ENCODE results near the gene FAM193B.

The FAM193B gene

DNA sequence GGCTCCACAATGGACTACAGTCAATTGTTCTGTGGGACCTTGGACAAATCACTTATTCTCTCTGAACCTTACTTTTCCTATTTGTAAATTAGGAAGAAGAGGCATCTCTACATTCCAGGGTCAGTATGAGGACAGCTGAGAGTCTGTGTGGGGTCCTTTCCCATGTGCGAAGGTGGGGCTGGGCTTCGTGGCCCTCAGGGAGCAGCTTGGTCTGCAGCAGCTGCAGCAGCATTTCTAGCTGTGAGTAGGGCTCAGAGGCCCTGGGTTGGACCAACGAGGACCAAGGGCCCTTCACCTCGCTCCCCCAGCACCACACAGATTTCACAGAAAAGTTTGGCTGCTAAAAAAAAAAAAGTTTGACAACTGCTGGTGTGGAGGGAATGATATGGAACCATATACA, 28.2 kb downstream of the FAM193B start:
- H3K4me1 ChIP-seq (ENCODE audit: insufficient read depth, low read length), result no peaks in the 10 kb centered on the region
- no peak overlapping the region for H3K4me3 ChIP-seq (ENCODE audit: low read length)
- WGBS, result 97% methylated on average over 3 of the region's 4 CpGs
- peaks cover 91% of the 10 kb centered on the region for H3K36me3 ChIP-seq (ENCODE audit: insufficient read depth, low read length)
- H3K9me3 ChIP-seq (ENCODE audit: insufficient read depth, low read depth, low read length), result no peaks in the 10 kb centered on the region
- no peak overlapping the region for H3K9ac ChIP-seq (ENCODE audit: low read depth, low read length)
- no peaks in the 10 kb centered on the region for H3K27me3 ChIP-seq (ENCODE audit: insufficient read depth, low read length)
- H3K27ac ChIP-seq (ENCODE audit: low read depth, low read length), result no peak overlapping the region

- no peak overlapping the region for H3K9ac ChIP-seq (ENCODE audit: low read depth, low read length)
- H3K27ac ChIP-seq (ENCODE audit: low read depth, low read length), result no peak overlapping the region
- no peaks in the 10 kb centered on the region for H3K9me3 ChIP-seq (ENCODE audit: insufficient read depth, low read depth, low read length)
- H3K4me3 ChIP-seq (ENCODE audit: low read length), result no peak overlapping the region
- H3K36me3 ChIP-seq (ENCODE audit: insufficient read depth, low read length), result peaks cover 91% of the 10 kb centered on the region
- WGBS, result 96% methylated on average over 10 of the region's 10 CpGs
- no peaks in the 10 kb centered on the region for H3K4me1 ChIP-seq (ENCODE audit: insufficient read depth, low read length)
- H3K27me3 ChIP-seq (ENCODE audit: insufficient read depth, low read length), result no peaks in the 10 kb centered on the region
Measured at GRCh38 chr5:177524941-177525655, 29.3 kb downstream of the FAM193B start.

DNA sequence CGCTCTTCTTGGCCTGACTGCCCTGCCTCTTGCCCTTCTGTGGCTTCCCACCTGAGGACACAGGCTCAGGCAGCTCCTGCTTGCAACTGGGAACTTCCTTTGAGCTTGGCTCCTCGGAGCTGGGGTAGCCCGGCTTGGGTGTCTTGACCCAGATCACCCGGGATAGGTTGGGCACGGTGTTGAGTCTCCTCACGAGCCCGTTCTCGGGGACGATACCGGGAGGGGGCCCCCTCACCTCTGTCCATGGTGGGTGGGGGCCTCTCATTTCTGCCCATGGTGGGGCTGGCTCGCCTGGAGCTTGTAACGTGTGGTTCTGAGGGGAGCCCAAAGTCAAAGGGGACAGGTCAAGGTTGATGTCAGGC, 29.8 kb downstream of the FAM193B start:
- Histone ChIP-seq H3K36me3 (ENCODE audit: insufficient read depth, low read length) (peaks cover 91% of the 10 kb centered on the region), H3K27ac (ENCODE audit: low read depth, low read length) (no peak overlapping the region), H3K27me3 (ENCODE audit: insufficient read depth, low read length) (no peaks in the 10 kb centered on the region), H3K4me1 (ENCODE audit: insufficient read depth, low read length) (no peaks in the 10 kb centered on the region), H3K4me3 (ENCODE audit: low read length) (no peak overlapping the region), H3K9me3 (ENCODE audit: insufficient read depth, low read depth, low read length) (no peaks in the 10 kb centered on the region), H3K9ac (ENCODE audit: low read depth, low read length) (no peak overlapping the region)
- WGBS, result 96% methylated on average over 12 of the region's 12 CpGs

GRCh38 chr5:177523711-177524538, 30.4 kb downstream of the FAM193B start:
- H3K27me3 ChIP-seq (ENCODE audit: insufficient read depth, low read length), result no peaks in the 10 kb centered on the region
- 97% methylated on average over 19 of the region's 19 CpGs for WGBS
- H3K4me1 ChIP-seq (ENCODE audit: insufficient read depth, low read length), result no peaks in the 10 kb centered on the region
- no peaks in the 10 kb centered on the region for H3K9me3 ChIP-seq (ENCODE audit: insufficient read depth, low read depth, low read length)
- H3K4me3 ChIP-seq (ENCODE audit: low read length), result no peak overlapping the region
- no peak overlapping the region for H3K27ac ChIP-seq (ENCODE audit: low read depth, low read length)
- peaks cover 91% of the 10 kb centered on the region for H3K36me3 ChIP-seq (ENCODE audit: insufficient read depth, low read length)
- H3K9ac ChIP-seq (ENCODE audit: low read depth, low read length), result no peak overlapping the region

DNA sequence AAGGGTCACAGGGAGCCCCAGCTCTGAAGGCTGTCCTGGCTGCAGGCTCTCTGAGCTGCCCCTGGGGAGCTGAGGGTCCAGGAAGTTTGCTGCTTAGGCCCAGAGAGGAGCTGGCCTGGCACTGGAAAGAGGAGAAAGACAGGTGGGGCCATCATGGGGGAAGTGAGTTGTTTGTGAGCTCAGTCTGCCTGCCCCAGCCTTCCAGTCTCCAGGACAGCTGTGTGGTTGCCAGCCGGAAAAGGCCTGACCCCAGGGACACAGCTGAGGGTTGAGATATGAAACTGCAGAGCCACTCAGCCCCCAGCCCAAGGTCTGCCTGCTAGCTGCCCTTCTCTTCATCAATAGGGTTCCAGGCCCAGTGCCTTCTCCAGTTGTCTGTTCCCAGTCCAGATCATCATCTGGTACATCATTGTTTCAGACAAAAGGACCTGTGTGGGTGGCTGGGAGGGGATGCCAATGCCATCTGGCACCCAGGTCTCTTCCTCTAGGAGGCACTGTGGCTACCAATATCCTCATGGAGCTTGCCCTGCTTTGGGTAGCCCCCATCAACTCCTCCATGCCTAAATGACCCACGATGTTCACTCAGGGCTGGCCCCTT, 33.3 kb downstream of the FAM193B start:
- H3K36me3 ChIP-seq (ENCODE audit: insufficient read depth, low read length), result peaks cover 63% of the 10 kb centered on the region
- no peak overlapping the region for H3K9ac ChIP-seq (ENCODE audit: low read depth, low read length)
- no peak overlapping the region for H3K4me3 ChIP-seq (ENCODE audit: low read length)
- no peaks in the 10 kb centered on the region for H3K9me3 ChIP-seq (ENCODE audit: insufficient read depth, low read depth, low read length)
- H3K4me1 ChIP-seq (ENCODE audit: insufficient read depth, low read length), result peaks cover under 1% of the 10 kb centered on the region; the same call in 1 of the 2 replicates
- 84% methylated on average over 2 of the region's 2 CpGs for WGBS
- no peak overlapping the region for H3K27ac ChIP-seq (ENCODE audit: low read depth, low read length)
- no peaks in the 10 kb centered on the region for H3K27me3 ChIP-seq (ENCODE audit: insufficient read depth, low read length)

DNA sequence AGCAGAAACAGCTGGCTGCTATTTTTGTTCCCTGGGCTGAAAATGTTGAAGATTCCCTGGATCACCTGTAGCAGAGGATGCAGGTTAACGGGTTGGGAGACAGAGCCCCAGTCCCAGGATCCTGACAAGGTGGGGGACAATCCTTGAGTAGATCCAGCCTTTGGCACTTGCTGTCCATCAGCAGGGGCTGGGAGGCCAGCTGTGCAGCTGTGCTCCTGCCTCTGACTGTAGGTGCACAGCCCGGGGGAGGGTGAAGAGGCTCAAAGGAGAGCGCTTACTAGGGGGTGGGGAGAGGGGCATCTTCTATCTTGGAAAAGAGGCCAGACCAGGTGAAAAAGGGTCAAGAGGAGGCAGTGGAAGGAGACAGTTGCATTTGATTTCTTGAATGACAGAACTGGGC, 34.1 kb downstream of the FAM193B start:
- Histone ChIP-seq H3K4me1 (ENCODE audit: insufficient read depth, low read length) (peaks cover 3% of the 10 kb centered on the region; the same call in 1 of the 2 replicates), H3K4me3 (ENCODE audit: low read length) (no peak overlapping the region), H3K27ac (ENCODE audit: low read depth, low read length) (no peak overlapping the region), H3K9me3 (ENCODE audit: insufficient read depth, low read depth, low read length) (no peaks in the 10 kb centered on the region), H3K36me3 (ENCODE audit: insufficient read depth, low read length) (peaks cover 63% of the 10 kb centered on the region), H3K27me3 (ENCODE audit: insufficient read depth, low read length) (no peaks in the 10 kb centered on the region), H3K9ac (ENCODE audit: low read depth, low read length) (no peak overlapping the region)
- 93% methylated on average over 3 of the region's 3 CpGs for WGBS

DNA sequence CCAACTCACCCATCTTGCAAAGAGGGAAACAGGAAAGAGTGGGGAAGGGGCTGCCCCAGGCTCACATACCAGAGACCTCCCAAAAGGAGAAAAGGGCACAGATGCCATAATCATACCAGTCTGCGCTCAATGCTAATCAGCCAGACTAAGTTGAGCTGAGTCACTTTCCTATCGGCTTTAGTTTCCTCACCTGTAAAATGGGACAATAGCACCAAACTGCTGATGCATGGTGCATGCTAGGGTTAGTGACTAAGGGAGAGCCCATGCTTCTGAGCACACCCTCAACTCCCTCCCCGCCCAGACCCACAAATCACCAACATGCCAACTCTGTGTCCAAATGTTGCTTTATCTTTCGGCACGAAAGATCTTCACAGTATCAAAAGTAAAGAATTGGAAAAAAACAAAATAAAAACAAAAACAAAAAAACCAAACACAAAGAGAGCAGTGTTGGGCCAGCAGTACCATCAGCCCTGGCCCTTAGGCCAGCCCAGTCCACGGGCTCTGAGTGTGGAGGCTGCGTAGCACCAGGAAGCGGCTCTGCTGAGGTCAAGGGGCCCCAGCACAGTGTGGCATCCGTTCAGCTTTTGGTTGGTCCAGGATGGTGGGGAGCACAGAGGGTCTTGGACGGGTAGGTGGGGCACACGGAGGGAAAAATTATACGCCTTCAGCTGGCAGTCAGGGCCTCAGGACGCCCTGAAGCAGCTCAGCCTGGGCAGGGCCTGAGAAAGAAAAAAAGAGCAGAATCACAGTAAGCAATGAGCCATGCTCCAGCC, 34.7 kb downstream of the FAM193B start:
- no peak overlapping the region for H3K9ac ChIP-seq (ENCODE audit: low read depth, low read length)
- H3K36me3 ChIP-seq (ENCODE audit: insufficient read depth, low read length), result peaks cover 63% of the 10 kb centered on the region
- H3K27ac ChIP-seq (ENCODE audit: low read depth, low read length), result no peak overlapping the region

GRCh38 chr5:177516601-177517568, 37.5 kb downstream of the FAM193B start, which contains the start of gene DDX41:
Gene DDX41, minus strand, starts transcription at chr5:177516961. Its CDS starts 16 bp downstream, at chr5:177516945.
- H3K27ac ChIP-seq (ENCODE audit: low read depth, low read length), result peak within 1 kb of the TSS; percentile 21
- under 1% methylated on average over 96 of the region's 96 CpGs for WGBS
- no peaks in the 10 kb centered on the region for H3K27me3 ChIP-seq (ENCODE audit: insufficient read depth, low read length)
- peak within 1 kb of the TSS; percentile 84 for H3K9ac ChIP-seq (ENCODE audit: low read depth, low read length)
- H3K9me3 ChIP-seq (ENCODE audit: insufficient read depth, low read depth, low read length), result no peaks in the 10 kb centered on the region
- H3K4me1 ChIP-seq (ENCODE audit: insufficient read depth, low read length), result peaks cover 3% of the 10 kb centered on the region; the same call in 1 of the 2 replicates
- H3K36me3 ChIP-seq (ENCODE audit: insufficient read depth, low read length), result peaks cover 70% of the 10 kb centered on the region
- peak within 1 kb of the TSS; percentile 85 for H3K4me3 ChIP-seq (ENCODE audit: low read length)

More for the DNA sequence above, 34.7 kb downstream of the FAM193B start:
- Histone ChIP-seq H3K4me1 (ENCODE audit: insufficient read depth, low read length) (peaks cover 3% of the 10 kb centered on the region; the same call in 1 of the 2 replicates), H3K4me3 (ENCODE audit: low read length) (no peak overlapping the region), H3K27me3 (ENCODE audit: insufficient read depth, low read length) (no peaks in the 10 kb centered on the region), H3K9me3 (ENCODE audit: insufficient read depth, low read depth, low read length) (no peaks in the 10 kb centered on the region)
- 84% methylated on average over 13 of the region's 13 CpGs for WGBS

GRCh38 chr5:177515580-177515979, 38.8 kb downstream of the FAM193B start:
- Histone ChIP-seq H3K4me1 (ENCODE audit: insufficient read depth, low read length) (peaks cover 3% of the 10 kb centered on the region; the same call in 1 of the 2 replicates), H3K9ac (ENCODE audit: low read depth, low read length) (no peak overlapping the region), H3K27me3 (ENCODE audit: insufficient read depth, low read length) (no peaks in the 10 kb centered on the region), H3K4me3 (ENCODE audit: low read length) (peak overlapping the region; percentile 85), H3K36me3 (ENCODE audit: insufficient read depth, low read length) (peaks cover 70% of the 10 kb centered on the region), H3K9me3 (ENCODE audit: insufficient read depth, low read depth, low read length) (no peaks in the 10 kb centered on the region), H3K27ac (ENCODE audit: low read depth, low read length) (no peak overlapping the region)
- WGBS, result 93% methylated on average over 7 of the region's 7 CpGs

GRCh38 chr5:177514541-177514940, 39.8 kb downstream of the FAM193B start:
- WGBS, result 97% methylated on average over 11 of the region's 11 CpGs
- Histone ChIP-seq H3K9me3 (ENCODE audit: insufficient read depth, low read depth, low read length) (no peaks in the 10 kb centered on the region), H3K4me3 (ENCODE audit: low read length) (no peak overlapping the region), H3K27me3 (ENCODE audit: insufficient read depth, low read length) (no peaks in the 10 kb centered on the region), H3K4me1 (ENCODE audit: insufficient read depth, low read length) (peaks cover 11% of the 10 kb centered on the region), H3K27ac (ENCODE audit: low read depth, low read length) (no peak overlapping the region), H3K36me3 (ENCODE audit: insufficient read depth, low read length) (peaks cover 67% of the 10 kb centered on the region), H3K9ac (ENCODE audit: low read depth, low read length) (no peak overlapping the region)
